Naive B cell (primary cell): ENCODE data around the gene NPAS3. TPM values are rescaled to one million over a fixed set of nuclear protein-coding genes. Genes with fewer than 3 reads are reported as not detected.

Source experiments
- ATAC-seq, 2 donors: fragments of 150-1000 bp; cut with Tn5 transposase; 2 replicates each; pipeline ENCODE4 v1.10.0; 2021; ENCODE audit warnings: low read depth in 2 of 2, mild to moderate bottlenecking in 2 of 2, moderate library complexity in 2 of 2
- DNase-seq: peaks from one replicate; pipeline ENCODE4 v3.0.0; 2022
- H3K27ac Mint-ChIP-seq, 6 donors: one replicate each; pipeline ENCODE4 v1.8.0; 2020 to 2022; ENCODE audit warnings: mild to moderate bottlenecking in 6 of 6, mixed read lengths in 6 of 6, moderate library complexity in 5 of 6, inconsistent platforms in 2 of 6
- H3K27me3 Mint-ChIP-seq, 3 donors: one replicate each; pipeline ENCODE4 v1.8.0; 2021 to 2022; ENCODE audit warnings: mixed read lengths in 3 of 3, mild to moderate bottlenecking in 1 of 3
- H3K36me3 Mint-ChIP-seq, 2 donors: one replicate each; pipeline ENCODE4 v1.8.0; 2020 to 2022; ENCODE audit warnings: mixed read lengths in 2 of 2, inconsistent platforms in 1 of 2, mild to moderate bottlenecking in 1 of 2
- H3K4me1 Mint-ChIP-seq, 3 donors: one replicate each; pipeline ENCODE4 v1.8.0; 2020 to 2022; ENCODE audit warnings: mixed read lengths in 3 of 3, inconsistent platforms in 1 of 3, mild to moderate bottlenecking in 1 of 3, moderate library complexity in 1 of 3
- H3K4me3 Mint-ChIP-seq, 8 donors: one replicate each; pipeline ENCODE4 v1.8.0; 2020 to 2022; ENCODE audit warnings: mild to moderate bottlenecking in 8 of 8, mixed read lengths in 8 of 8, moderate library complexity in 8 of 8, inconsistent platforms in 2 of 8
- H3K9me3 Mint-ChIP-seq, 7 donors: one replicate each; pipeline ENCODE4 v1.8.0; 2020 to 2022; ENCODE audit warnings: mixed read lengths in 7 of 7, mild to moderate bottlenecking in 5 of 7, inconsistent platforms in 2 of 7, moderate library complexity in 1 of 7
- polyA plus RNA-seq, 6 donors: library from polyadenylated mRNA; unstranded; fragments of 300-500 nt; fragmentation: Illumina TruSeq; gene quantifications; one replicate each; pipeline ENCODE4 v1.2.3, GENCODE V29; 2021; ENCODE audit warnings: low read depth in 6 of 6

Gene NPAS3
- polyA plus RNA-seq, 6 donors from 2014 or later = not detected

DNA sequence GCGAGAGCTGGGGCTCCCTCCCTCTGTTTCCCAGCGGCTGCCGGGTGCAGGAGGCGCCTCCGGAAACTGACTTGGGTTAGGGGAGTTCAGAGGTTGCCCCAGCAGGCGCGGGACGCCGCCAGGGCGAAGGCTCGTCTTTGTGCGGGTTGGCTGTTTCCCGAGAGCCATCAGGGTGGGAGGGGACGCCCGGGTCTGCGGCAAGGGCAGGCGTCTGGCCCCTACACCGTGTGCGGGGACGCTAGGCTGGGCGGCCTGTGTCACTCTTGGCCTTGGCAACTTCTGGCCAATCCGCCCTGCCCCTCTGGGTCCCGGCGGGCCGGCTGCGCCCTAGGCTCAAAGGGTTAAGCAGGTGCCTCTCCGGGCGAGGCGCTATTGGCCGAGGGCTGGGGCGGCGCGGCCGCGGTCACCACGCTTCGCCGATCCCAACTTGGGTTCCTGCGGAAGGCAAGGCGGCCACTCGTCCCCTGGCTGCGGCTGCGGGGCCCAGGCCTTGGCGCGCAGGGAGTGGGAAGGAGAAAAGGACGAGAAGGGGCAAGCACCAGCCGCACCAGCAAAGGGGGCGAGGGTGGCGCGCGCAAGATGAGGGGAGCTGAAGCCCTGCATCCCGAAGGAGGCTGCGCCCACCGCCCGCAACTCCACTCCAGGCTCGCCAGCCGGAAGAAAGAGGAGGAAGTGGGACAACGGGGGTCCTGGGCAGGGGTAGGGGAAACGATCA is 5.6 kb upstream of the NPAS3 start:
- peaks cover 0 to 2% of the 10 kb centered on the region in 2 donors for H3K36me3 Mint-ChIP-seq
- peak overlapping the region in 3 of 8 donors; percentile 47 to 52 (median 50) for H3K4me3 Mint-ChIP-seq
- DNase-seq (no peak), ATAC-seq (no peak)
- peaks cover under 1 to 20% (median 2%) of the 10 kb centered on the region in 3 donors for H3K4me1 Mint-ChIP-seq
- peaks cover 50 to 67% (median 62%) of the 10 kb centered on the region in 3 donors for H3K27me3 Mint-ChIP-seq
- no peak overlapping the region for H3K27ac Mint-ChIP-seq
- peaks cover 0 to 9% (median 0%) of the 10 kb centered on the region in 7 donors for H3K9me3 Mint-ChIP-seq

GRCh38 chr14:32933629-32934072 is 5.0 kb upstream of the NPAS3 start:
- peak overlapping the region in 6 of 8 donors; percentile 29 to 84 (median 60) for H3K4me3 Mint-ChIP-seq
- H3K36me3 Mint-ChIP-seq = peaks cover 0 to 8% of the 10 kb centered on the region in 2 donors
- no peak for DNase-seq
- ATAC-seq = no peak
- H3K4me1 Mint-ChIP-seq = peaks cover 4 to 23% (median 6%) of the 10 kb centered on the region in 3 donors
- no peak overlapping the region for H3K27ac Mint-ChIP-seq
- peaks cover 53 to 72% (median 68%) of the 10 kb centered on the region in 3 donors for H3K27me3 Mint-ChIP-seq
- peaks cover 0 to 9% (median 0%) of the 10 kb centered on the region in 7 donors for H3K9me3 Mint-ChIP-seq

GRCh38 chr14:32934073-32934880 is 4.4 kb upstream of the NPAS3 start:
- DNase-seq (no peak), ATAC-seq (no peak)
- Mint-ChIP-seq H3K36me3 (peaks cover 0 to 8% of the 10 kb centered on the region in 2 donors), H3K9me3 (peaks cover 0 to 7% (median 0%) of the 10 kb centered on the region in 7 donors), H3K4me3 (peak overlapping the region in 7 of 8 donors; percentile 29 to 84 (median 52)), H3K27me3 (peaks cover 53 to 73% (median 70%) of the 10 kb centered on the region in 3 donors), H3K4me1 (peaks cover 5 to 23% (median 7%) of the 10 kb centered on the region in 3 donors), H3K27ac (peak overlapping the region in 1 of 6 donors; percentile 86)

- peaks cover 0 to 15% of the 10 kb centered on the region in 2 donors for H3K36me3 Mint-ChIP-seq
- H3K27me3 Mint-ChIP-seq = peaks cover 61 to 81% (median 74%) of the 10 kb centered on the region in 3 donors
- peaks cover 0 to 8% (median 0%) of the 10 kb centered on the region in 7 donors for H3K9me3 Mint-ChIP-seq
- H3K4me3 Mint-ChIP-seq = peak overlapping the region in 6 of 8 donors; percentile 8 to 54 (median 29)
- H3K27ac Mint-ChIP-seq = no peak overlapping the region
- ATAC-seq (no peak), DNase-seq (no peak)
- H3K4me1 Mint-ChIP-seq = peaks cover 13 to 28% (median 15%) of the 10 kb centered on the region in 3 donors
Observed at GRCh38 chr14:32934881-32935633, 3.6 kb upstream of the NPAS3 start.

DNA sequence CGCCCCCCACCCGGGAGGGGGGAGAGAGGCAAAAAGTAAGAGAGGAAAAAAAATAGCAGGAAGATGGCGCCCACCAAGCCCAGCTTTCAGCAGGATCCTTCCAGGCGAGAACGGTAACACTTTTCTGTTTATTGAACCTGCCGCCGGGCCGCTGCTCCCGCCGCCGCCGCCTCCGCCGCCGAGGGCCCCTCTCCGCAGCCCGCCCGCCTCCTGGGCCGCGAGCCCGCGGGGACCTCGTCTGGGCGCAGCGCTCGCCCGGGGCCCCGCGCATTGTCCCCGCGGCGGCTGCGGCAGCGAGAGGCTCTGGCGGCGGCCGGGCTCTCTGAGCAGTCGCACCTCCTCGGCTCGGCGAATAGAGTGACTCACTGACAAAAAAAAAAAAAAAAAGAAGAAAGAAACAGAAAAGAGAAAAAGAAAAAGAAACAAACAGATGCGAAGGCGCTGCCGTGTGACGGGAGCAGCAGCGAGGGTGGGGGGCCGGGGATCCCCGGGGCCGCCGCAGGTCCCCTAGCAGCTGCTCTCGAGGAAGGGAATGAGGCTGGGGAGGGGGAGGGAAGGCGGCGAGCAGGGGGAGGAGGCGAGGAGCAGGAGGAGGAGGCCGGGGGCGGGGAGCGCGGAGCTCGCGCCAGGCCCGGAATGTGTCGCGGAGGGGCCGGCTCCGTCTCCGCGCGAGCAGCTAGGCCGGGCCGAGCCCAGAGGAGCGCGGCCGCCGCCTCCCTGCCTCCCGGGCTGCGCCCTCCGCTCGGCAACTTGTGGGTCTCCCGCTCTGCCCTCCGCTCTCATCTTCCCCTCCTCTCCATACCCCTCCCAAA is 781 bp downstream of the NPAS3 start:
- ATAC-seq (peak; percentile 50 to 55), DNase-seq (no peak)
- H3K36me3 Mint-ChIP-seq = peaks cover 0 to 17% of the 10 kb centered on the region in 2 donors
- H3K27ac Mint-ChIP-seq = peak overlapping the region in 5 of 6 donors; percentile 31 to 87 (median 69)
- peak overlapping the region; percentile 79 to 94 (median 86) for H3K4me3 Mint-ChIP-seq
- peaks cover 15 to 20% (median 17%) of the 10 kb centered on the region in 3 donors for H3K4me1 Mint-ChIP-seq
- H3K9me3 Mint-ChIP-seq = peaks cover 0 to 4% (median 0%) of the 10 kb centered on the region in 7 donors
- peaks cover 60 to 73% (median 70%) of the 10 kb centered on the region in 3 donors for H3K27me3 Mint-ChIP-seq

- Mint-ChIP-seq H3K27ac (peak overlapping the region in 4 of 6 donors; percentile 46 to 87 (median 72)), H3K4me1 (peaks cover 15 to 17% (median 17%) of the 10 kb centered on the region in 3 donors), H3K9me3 (peaks cover 0 to 4% (median 0%) of the 10 kb centered on the region in 7 donors), H3K27me3 (peaks cover 61 to 80% (median 67%) of the 10 kb centered on the region in 3 donors), H3K36me3 (peaks cover 0 to 17% of the 10 kb centered on the region in 2 donors), H3K4me3 (peak overlapping the region; percentile 79 to 94 (median 86))
- ATAC-seq = no peak
- DNase-seq = no peak
Observed at GRCh38 chr14:32940066-32940651, 1.5 kb downstream of the NPAS3 start.

- no peak for ATAC-seq
- H3K36me3 Mint-ChIP-seq = peaks cover 0 to 17% of the 10 kb centered on the region in 2 donors
- DNase-seq = no peak
- peak overlapping the region in 3 of 8 donors; percentile 2 to 84 (median 44) for H3K4me3 Mint-ChIP-seq
- peaks cover 0 to 4% (median 0%) of the 10 kb centered on the region in 7 donors for H3K9me3 Mint-ChIP-seq
- H3K4me1 Mint-ChIP-seq = peaks cover 15 to 17% (median 16%) of the 10 kb centered on the region in 3 donors
- peaks cover 52 to 87% (median 65%) of the 10 kb centered on the region in 3 donors for H3K27me3 Mint-ChIP-seq
- H3K27ac Mint-ChIP-seq = no peak overlapping the region
Observed at GRCh38 chr14:32940711-32941667, 2.3 kb downstream of the NPAS3 start.

GRCh38 chr14:32941668-32942065 is 3.0 kb downstream of the NPAS3 start:
- H3K4me1 Mint-ChIP-seq = peaks cover 15 to 17% (median 16%) of the 10 kb centered on the region in 3 donors
- peaks cover 0 to 4% (median 0%) of the 10 kb centered on the region in 7 donors for H3K9me3 Mint-ChIP-seq
- DNase-seq (no peak), ATAC-seq (no peak)
- H3K27ac Mint-ChIP-seq = no peak overlapping the region
- peaks cover 46 to 81% (median 58%) of the 10 kb centered on the region in 3 donors for H3K27me3 Mint-ChIP-seq
- peaks cover 0 to 17% of the 10 kb centered on the region in 2 donors for H3K36me3 Mint-ChIP-seq
- H3K4me3 Mint-ChIP-seq = peak overlapping the region in 1 of 8 donors; percentile 7

DNA sequence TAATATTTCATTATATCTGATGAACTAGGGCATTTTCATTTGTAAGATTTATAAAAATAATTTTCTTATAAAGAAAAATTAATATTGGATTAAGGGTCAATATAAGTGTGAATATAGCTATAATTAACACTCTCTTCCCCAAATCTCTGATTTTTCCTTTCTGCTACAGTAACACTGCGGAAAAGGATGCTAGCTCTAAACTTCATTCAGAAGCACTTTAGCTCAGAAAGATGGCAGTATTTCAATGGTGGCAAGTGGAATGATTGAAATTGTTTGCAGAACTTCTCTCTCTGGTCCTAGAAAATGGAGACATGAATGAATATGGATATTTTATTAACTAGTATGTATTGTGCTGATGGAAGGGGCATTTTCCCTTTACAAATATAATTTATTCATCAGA is 8.4 kb downstream of the NPAS3 start:
- H3K27me3 Mint-ChIP-seq = peaks cover 9 to 45% (median 26%) of the 10 kb centered on the region in 3 donors

DNA sequence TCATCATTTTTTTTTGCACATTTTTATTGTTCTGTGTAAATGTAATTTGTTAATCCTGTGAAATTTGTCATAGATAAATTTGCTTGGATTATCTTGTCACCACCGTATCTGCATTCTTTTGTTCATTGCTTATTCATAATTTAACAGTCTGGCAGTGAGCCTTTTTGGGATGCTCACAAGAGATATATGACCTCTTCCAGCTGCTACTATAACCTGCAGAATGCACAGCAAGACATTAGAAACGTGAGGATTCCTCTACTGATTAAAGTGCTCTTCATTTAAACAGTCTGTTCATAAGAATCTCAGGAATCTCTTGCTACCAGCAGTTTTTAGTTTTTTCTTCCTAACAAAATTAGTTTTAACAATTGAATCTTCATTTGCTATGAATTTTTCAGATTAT is 9.1 kb downstream of the NPAS3 start:
- ATAC-seq (no peak), DNase-seq (no peak)
- H3K36me3 Mint-ChIP-seq = no peaks in the 10 kb centered on the region
- H3K4me1 Mint-ChIP-seq = no peaks in the 10 kb centered on the region
- peaks cover 5 to 40% (median 21%) of the 10 kb centered on the region in 3 donors for H3K27me3 Mint-ChIP-seq
- no peak overlapping the region for H3K4me3 Mint-ChIP-seq
- H3K9me3 Mint-ChIP-seq = no peaks in the 10 kb centered on the region
- H3K27ac Mint-ChIP-seq = no peak overlapping the region

More for the DNA sequence above, 8.4 kb downstream of the NPAS3 start:
- Mint-ChIP-seq H3K4me1 (no peaks in the 10 kb centered on the region), H3K4me3 (no peak overlapping the region), H3K36me3 (no peaks in the 10 kb centered on the region), H3K27ac (no peak overlapping the region), H3K9me3 (no peaks in the 10 kb centered on the region)
- no peak for ATAC-seq
- DNase-seq = no peak

DNA sequence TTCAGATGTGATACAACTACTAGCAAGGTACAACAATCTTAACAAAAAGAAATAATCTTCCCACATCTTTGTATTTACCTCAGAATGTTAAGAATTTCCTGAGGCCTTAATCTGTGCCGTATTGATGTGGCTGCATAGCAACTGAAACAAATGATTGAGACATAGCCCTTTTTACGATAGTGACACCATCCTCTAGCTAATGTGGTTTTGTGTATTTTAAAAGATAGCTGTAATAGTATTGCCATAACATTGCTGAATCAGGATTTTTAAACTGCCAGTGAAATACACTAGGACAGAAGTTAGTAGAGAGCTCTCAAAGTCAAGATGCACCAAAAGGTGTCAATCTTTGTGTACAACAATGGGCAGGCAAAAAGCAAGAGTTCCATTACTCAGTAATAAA is 11.9 kb downstream of the NPAS3 start:
- no peak overlapping the region for H3K27ac Mint-ChIP-seq

More for the DNA sequence above, 11.9 kb downstream of the NPAS3 start:
- Mint-ChIP-seq H3K9me3 (peaks cover 0 to 2% (median 0%) of the 10 kb centered on the region in 7 donors), H3K36me3 (no peaks in the 10 kb centered on the region), H3K4me1 (no peaks in the 10 kb centered on the region), H3K27me3 (peaks cover 5 to 21% (median 15%) of the 10 kb centered on the region in 3 donors), H3K4me3 (no peak overlapping the region)
- ATAC-seq (no peak), DNase-seq (no peak)
